Renal cortex interstitium (tissue), 11 donors: Measurements from ENCODE around the gene HS3ST1. TPM values are rescaled to one million over a fixed set of nuclear protein-coding genes. Genes with fewer than 3 reads are reported as not detected.
A peak's percentile ranks its signal among the peaks of the same experiment; 100 is the strongest.

Experiments used
- DNase-seq, 11 donors: peaks; one replicate each; pipeline ENCODE4 v3.0.0-alpha.2; 2013; ENCODE audit warnings: low read depth in 9 of 11, low spot score in 4 of 11; ENCODE audit errors: extremely low read depth in 1 of 11
- polyA plus RNA-seq, 3 donors: library from polyadenylated mRNA; unstranded; fragments of 120-200 nt; gene quantifications; one replicate each; pipeline ENCODE4 v1.2.1, GENCODE V29; 2013; ENCODE audit not compliant: insufficient read length in 3 of 3

The HS3ST1 gene
- polyA plus RNA-seq, 3 donors, result 0.48 to 1.4 (median 1.3) TPM

DNA sequence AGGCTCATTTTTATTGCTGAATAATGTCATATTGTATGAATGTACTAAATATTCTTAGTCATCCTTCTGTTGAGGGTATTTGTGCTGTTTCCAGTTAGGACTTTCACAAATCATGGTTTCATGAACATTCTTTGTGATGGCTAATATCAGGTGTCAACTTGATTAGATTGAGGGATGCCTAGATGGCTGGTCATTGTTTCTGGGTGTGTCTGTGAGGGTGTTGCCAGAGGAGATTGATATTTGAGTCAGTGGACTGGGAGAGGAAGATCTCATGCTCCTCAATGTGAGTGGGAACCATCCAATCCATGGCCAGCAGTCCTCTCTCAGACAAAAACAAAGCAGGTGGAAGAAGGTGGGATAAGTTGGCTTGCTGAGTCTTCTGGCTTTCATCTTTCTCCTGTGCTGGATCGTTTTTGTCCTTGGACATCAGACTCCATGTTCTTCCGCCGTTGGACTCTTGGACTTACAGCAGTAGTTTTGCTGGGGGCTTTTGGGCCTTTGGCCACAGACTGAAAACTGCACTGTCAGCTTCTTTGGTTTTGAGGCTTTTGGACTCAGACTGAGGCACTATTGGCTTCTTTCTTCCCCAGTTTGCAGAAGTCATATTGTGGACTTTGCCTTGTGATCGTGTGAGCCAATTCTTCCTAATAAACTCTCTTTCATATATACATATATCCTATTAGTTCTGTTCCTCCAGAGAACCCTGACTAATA lies 11.9 kb upstream of the HS3ST1 start:
- DNase-seq, result no peak

GRCh38 chr4:11439836-11440235 lies 11.1 kb upstream of the HS3ST1 start:
- no peak for DNase-seq

- DNase-seq, result no peak
Measured at GRCh38 chr4:11438647-11439046, 10.0 kb upstream of the HS3ST1 start.

DNA sequence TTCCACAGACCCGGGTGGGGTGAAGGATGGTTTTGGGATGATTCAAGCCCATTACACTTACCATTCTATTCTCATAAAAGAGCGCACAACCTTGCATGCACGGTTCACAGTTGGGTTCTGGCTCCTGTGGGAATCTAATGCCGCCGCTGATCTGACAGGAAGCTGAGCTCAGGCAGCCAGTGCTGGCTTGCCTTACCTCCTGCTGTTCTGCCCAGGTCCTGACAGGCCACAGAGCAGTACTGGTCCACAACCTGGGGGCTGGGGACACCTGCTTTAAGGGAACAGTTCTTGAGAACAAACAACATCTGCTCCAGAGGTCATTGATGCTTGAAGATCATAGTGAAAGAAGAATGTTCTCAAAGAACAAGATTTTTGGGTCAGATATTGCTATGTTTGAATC lies 8.0 kb upstream of the HS3ST1 start:
- no peak for DNase-seq

GRCh38 chr4:11436084-11436483 lies 7.4 kb upstream of the HS3ST1 start:
- no peak for DNase-seq

- DNase-seq, result no peak
Measured at GRCh38 chr4:11435557-11435956, 6.9 kb upstream of the HS3ST1 start.

DNA sequence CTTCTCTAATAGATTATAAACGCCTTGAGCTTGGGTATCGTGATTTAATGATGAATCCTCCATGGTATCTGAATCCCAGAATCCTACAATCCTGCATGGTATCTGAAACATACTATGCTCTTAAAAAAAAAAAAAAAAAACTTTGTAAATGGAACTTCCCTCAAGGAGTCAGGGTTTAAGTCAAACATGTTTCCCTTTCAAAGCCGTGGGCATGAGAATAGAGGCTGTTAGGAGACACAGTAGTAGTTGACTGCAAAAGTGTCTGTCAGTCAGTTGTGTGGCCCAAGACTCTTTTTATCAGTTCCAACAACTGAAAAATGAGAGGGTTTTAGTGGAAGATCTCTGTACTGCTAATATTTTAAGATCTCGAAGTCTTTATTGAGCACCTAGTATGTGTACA lies 2.4 kb upstream of the HS3ST1 start:
- no peak for DNase-seq

- no peak for DNase-seq
Measured at GRCh38 chr4:11430536-11430935, 1.8 kb upstream of the HS3ST1 start.

DNA sequence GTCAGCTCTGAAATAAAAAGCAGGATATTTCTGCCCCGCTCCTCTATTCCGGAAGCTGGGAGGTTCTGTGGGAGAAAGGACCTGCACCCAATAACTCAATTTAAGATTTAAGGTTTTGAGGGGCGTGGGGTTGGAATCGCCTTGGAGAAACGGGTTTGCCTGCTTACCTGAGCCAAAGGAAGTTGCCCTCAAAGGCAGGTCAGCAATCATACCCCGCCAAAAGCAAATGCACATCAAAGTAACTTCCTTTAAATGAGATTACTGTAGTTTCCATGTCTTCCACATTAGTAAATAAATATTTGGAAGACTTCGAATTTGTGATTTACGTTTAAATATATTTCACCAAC lies 978 bp upstream of the HS3ST1 start:
- no peak for DNase-seq

- peak; percentile 29 to 69 (median 61) for DNase-seq
Measured at GRCh38 chr4:11428899-11429698, 405 bp upstream of the HS3ST1 start.

DNA sequence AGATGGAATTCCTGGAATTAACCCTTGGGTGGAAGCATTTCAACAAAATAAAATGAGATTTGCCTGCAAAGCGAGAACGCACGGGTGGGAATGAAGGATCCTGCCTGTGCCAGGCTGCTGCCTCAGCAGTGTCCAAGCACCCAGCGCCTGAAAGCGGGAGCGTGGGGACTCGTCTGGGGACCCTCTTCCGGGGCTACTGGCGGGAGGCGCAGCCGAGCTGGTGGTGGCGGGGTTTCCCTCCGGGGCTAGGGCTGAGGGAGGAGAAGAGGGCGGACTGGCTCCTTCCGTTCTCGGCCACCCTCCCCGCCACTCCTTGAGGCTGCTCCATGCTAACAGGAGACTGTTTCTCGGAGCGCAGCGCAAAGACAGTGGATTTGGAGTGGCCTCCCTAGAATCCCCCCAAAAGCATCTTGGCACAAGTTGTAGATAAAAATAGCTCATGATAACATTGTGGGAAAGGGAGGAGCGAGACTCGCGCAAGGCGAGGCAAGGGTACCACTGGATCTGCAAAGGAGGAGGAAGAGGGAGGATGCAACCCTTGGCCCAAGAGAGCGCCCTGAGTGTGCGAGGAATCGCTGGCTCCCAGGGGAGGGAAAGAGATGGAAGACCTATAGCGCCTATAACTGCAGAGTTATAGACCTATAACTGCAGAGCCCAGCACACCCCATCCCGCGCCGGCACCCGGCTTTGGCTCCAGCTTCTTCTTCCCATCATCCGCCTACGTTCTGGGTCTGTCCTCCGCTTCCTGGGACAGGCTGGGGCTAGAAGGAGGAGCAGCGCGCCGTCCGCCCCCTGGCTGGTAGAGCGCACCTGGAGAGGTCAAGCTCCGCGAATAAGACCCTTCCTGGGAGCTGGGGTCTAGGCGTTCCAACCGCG lies 1.3 kb downstream of the HS3ST1 start:
- no peak for DNase-seq

DNA sequence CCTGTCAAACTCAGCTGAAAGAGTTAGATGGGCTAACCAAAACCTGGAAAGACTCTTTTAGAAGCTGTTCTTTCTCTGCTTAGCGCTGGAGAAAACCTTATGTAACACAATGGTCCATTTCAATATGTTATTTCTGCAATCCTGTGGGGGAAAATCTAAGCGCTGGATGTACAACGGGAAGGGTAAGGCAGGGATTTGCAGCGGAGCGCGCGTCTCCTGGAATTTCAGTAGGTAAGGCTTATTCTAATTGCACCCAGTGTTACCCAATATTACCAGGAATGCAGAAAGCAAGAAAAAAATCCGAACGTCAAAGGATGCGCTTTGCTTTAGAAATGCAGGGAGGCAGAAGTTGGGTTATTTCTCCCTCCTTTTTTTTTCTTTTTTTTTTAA lies 2.0 kb downstream of the HS3ST1 start:
- DNase-seq, result no peak

- no peak for DNase-seq
Measured at GRCh38 chr4:11426003-11426402, 2.7 kb downstream of the HS3ST1 start.

GRCh38 chr4:11424856-11425255 lies 3.8 kb downstream of the HS3ST1 start:
- DNase-seq, result no peak

- DNase-seq, result peak in 1 of 11 donors; percentile 48
Measured at GRCh38 chr4:11424000-11424399, 4.7 kb downstream of the HS3ST1 start.

- no peak for DNase-seq
Measured at GRCh38 chr4:11423465-11423864, 5.2 kb downstream of the HS3ST1 start.

- no peak for DNase-seq
Measured at GRCh38 chr4:11421116-11421515, 7.6 kb downstream of the HS3ST1 start.

- DNase-seq, result no peak
Measured at GRCh38 chr4:11420327-11420726, 8.4 kb downstream of the HS3ST1 start.

DNA sequence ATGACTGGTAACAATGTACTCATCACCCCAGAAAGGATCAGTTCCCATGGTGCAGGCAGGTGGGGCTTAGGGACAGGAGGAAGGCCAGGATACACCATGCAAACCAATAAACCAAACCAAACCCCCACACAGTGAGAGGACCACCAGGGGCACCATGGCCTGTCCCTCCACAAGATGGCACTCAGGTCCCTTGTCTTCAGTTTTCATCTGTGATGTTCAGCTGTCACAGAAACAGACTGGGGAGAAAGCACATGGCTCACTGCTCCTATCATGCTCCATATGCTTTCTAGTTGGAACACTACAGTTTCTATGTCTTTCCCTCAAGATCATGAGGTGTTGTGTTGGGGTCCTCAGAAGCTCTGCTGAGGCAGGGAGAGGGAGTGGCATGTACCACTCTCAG lies 10.1 kb downstream of the HS3ST1 start:
- no peak for DNase-seq

GRCh38 chr4:11416767-11417113 lies 12.0 kb downstream of the HS3ST1 start:
- DNase-seq, result no peak
